ENCODE data around the gene GRK5. TPM values are rescaled to one million over a fixed set of nuclear protein-coding genes. Genes with fewer than 3 reads are reported as not detected.

The GRK5 gene
- total RNA-seq, 1 experiment from 2014 or later = 1.2 TPM

GRCh38 chr10:119505131-119505551 is 297.8 kb downstream of the GRK5 start:
- Mint-ChIP-seq H3K27me3 (ENCODE audit: low read depth) (peaks cover 5% of the 10 kb centered on the region), H3K4me1 (peaks cover 3 to 5% of the 10 kb centered on the region in 2 experiments; a peak in 3 of 4 replicates), H3K4me3 (no peak overlapping the region), H3K27ac (no peak overlapping the region), H3K9me3 (no peaks in the 10 kb centered on the region), H3K36me3 (ENCODE audit: insufficient read depth in 1 of 3, low read depth in 3 of 3) (no peaks in the 10 kb centered on the region; a peak in 1 of 7 replicates)
- H4K20me1 ChIP-seq (ENCODE audit: control insufficient read depth, insufficient read depth, insufficient read length) = no peaks in the 10 kb centered on the region
- no peaks in the 10 kb centered on the region for H3K4me1 ChIP-seq (ENCODE audit: insufficient read depth, low read length)
- no CpG with 5 or more reads among the region's 12 CpGs for WGBS (ENCODE audit: extremely low coverage, insufficient read length, low lambda C conversion rate)
- H3K23me2 ChIP-seq (ENCODE audit: insufficient read length, low read depth, low read length, poor library complexity, severe bottlenecking) = no peaks in the 10 kb centered on the region
- no peak overlapping the region for H2BK20ac ChIP-seq (ENCODE audit: low read depth, low read length, poor library complexity, severe bottlenecking)
- H3K27ac ChIP-seq (ENCODE audit: insufficient read length, low read depth, low read length) = no peak overlapping the region
- H2BK12ac ChIP-seq (ENCODE audit: insufficient read length, low read depth, low read length) = no peak overlapping the region
- H2BK15ac ChIP-seq (ENCODE audit: low read depth, low read length) = no peak overlapping the region
- no peaks in the 10 kb centered on the region for H3K79me1 ChIP-seq (ENCODE audit: insufficient read depth, low read depth, low read length, poor library complexity, severe bottlenecking)
- no peak overlapping the region for H2AFZ ChIP-seq (ENCODE audit: low read length)
- H4K8ac ChIP-seq (replicated peaks; ENCODE audit: insufficient read length, low read depth, low read length) = no peak overlapping the region
- no peak overlapping the region for H2AK5ac ChIP-seq (ENCODE audit: insufficient read length, low read length)
- no peak overlapping the region for H3K14ac ChIP-seq (ENCODE audit: insufficient read depth, low read length)
- no peaks in the 10 kb centered on the region for H3K79me2 ChIP-seq (ENCODE audit: insufficient read depth, low read length)
- no peak overlapping the region for H3K56ac ChIP-seq (ENCODE audit: insufficient read length, low read depth, low read length)
- no peak overlapping the region for H3K4me2 ChIP-seq (ENCODE audit: insufficient read depth, insufficient read length, low read length)
- DNase-seq = no peak
- H4K91ac ChIP-seq (ENCODE audit: insufficient read length, low read depth, low read length) = no peak overlapping the region
- no peaks in the 10 kb centered on the region for H3K9me3 ChIP-seq (ENCODE audit: control insufficient read depth, low read depth, low read length)
- no peak overlapping the region for H3K9ac ChIP-seq (ENCODE audit: extremely low read depth, insufficient read length, low read length)
- no peak overlapping the region for H3K18ac ChIP-seq (ENCODE audit: insufficient read length, low read depth, low read length)
- H3K27me3 ChIP-seq (ENCODE audit: insufficient read depth, low read length) = no peaks in the 10 kb centered on the region
- no peak overlapping the region for H3K23ac ChIP-seq (ENCODE audit: insufficient read length, low read depth, low read length)
- no peak for TF ChIP-seq CTCF (conservative IDR thresholded peaks at IDR 0.05)
- H2BK5ac ChIP-seq (ENCODE audit: insufficient read length, low read length) = no peak overlapping the region
- H2BK120ac ChIP-seq (ENCODE audit: low read depth, low read length, poor library complexity, severe bottlenecking) = no peak overlapping the region
- H3K4ac ChIP-seq (ENCODE audit: low read depth, low read length) = no peak overlapping the region
- H4K5ac ChIP-seq (ENCODE audit: insufficient read length, low read depth, low read length) = no peak overlapping the region
- H3T11ph ChIP-seq (ENCODE audit: low read length) = no peak overlapping the region

Small RNAs within 50 kb of the gene (microRNA-seq; reads per million reads assigned to microRNA genes)
- not detected for gene MIR4681 (ENCODE audit: borderline microRNAs expressed)

Other genes with a start within 250 kb of the GRK5 start
- gene NANOS1, start 177.9 kb upstream of the GRK5 start, total RNA-seq (2021) = 4.5 and 5.5 TPM in 2 replicates
- 206 TPM in 2 replicates for gene EIF3A, start 126.8 kb upstream of the GRK5 start, total RNA-seq (2021)
- 62.7 and 63.2 TPM in 2 replicates for gene DENND10, start 103.5 kb upstream of the GRK5 start, total RNA-seq (2021)
- gene SFXN4, start 41.9 kb upstream of the GRK5 start, total RNA-seq (2021) = 21.9 and 24.9 TPM in 2 replicates
- 181 TPM in 2 replicates for gene PRDX3, start 28.8 kb upstream of the GRK5 start, total RNA-seq (2021)

All from H9 (cell line).